GM19463 (cell line): ENCODE results near the gene HELT.

ENCODE experiments used
- ATAC-seq: cut with Tn5 transposase; IDR thresholded peaks from one replicate; pipeline ENCODE4 v1.9.1; 2021; ENCODE audit warnings: mild to moderate bottlenecking, moderate library complexity; ENCODE audit not compliant: unreplicated experiment

HELT gene

DNA sequence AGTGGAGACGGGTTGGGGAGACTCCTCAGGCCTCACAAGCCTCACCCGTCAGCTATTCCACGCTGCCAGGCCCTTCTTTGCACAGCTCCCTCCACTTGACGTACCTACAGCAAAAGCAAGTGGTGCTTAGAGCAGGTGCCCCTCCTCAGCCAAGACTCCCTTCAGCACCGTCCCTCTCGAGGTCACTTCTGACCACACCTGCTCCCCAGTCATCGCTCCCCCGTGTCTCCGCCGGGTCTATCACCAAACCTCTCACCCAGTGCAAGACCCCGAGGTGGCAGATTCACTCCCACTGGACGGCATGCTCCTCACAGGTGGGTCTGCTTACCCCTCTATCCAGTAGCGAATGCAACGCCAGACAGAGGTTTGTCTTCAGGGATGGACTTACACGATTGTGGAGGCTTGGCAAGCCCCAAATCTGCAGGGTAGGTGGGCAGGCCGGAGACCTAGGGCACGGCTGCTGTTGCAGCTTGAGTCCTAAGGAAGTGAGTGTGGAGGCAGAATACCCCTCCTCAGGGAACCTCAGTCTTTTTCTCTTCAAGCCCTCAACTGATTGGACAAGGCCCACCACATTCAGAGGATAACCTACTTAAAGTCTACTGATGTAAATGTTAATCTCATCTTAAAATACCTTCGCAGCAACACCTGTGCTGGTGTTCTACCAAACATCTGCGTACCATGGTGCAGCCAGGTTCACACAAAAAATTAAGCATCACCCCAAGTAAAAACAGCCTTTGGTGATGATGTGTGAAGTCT lies 14.5 kb upstream of the HELT start:
- no peak for ATAC-seq

GRCh38 chr4:185004562-185005218 lies 13.6 kb upstream of the HELT start:
- no peak for ATAC-seq

DNA sequence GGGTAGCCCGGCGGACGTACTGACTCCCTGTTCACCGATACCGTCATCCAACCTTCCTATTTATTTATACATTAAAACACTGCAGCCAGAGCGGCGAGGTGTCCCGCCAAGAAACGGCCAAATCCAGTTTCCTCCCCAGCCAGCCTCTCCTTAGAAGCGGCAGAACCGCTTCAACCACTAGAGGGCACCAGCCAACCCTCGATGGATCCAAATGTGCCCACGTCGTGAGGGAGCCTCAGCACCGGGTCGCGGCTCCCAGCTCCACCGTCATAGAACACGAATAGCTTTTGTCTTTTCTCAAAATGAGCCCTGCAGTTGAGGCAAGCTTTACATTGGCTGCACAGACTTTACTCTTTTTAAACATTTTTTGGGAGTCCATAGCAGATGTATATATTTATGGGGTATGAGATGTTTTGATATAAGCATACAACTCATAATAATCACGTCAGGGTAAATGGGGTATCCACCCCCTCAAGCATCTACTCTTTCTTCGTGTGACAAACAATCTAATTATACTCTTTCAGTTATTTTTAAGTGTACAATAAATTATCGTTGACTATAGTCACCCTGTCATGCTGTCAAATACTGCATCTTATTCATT lies 13.0 kb upstream of the HELT start:
- ATAC-seq, result peak; percentile 86

DNA sequence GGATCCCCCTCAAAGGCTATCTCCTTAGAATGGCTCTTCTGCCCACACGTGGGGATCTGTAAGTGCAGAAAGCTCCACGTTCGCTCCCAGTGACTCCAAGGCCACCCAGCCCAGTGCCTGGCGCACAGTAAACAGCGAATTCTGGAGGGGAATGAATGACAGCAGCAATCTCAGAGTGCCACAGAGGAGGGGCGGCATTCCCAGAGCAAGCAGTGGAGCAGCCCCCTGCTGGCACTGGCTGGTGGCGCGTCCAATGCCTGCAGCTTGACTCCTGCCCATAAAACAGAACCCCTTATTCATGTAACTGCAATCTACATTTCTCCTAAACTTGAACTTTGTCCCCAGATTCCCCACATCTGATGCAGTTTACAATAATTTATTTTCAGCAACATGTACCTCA lies 6.9 kb upstream of the HELT start:
- ATAC-seq, result peak; percentile 47

DNA sequence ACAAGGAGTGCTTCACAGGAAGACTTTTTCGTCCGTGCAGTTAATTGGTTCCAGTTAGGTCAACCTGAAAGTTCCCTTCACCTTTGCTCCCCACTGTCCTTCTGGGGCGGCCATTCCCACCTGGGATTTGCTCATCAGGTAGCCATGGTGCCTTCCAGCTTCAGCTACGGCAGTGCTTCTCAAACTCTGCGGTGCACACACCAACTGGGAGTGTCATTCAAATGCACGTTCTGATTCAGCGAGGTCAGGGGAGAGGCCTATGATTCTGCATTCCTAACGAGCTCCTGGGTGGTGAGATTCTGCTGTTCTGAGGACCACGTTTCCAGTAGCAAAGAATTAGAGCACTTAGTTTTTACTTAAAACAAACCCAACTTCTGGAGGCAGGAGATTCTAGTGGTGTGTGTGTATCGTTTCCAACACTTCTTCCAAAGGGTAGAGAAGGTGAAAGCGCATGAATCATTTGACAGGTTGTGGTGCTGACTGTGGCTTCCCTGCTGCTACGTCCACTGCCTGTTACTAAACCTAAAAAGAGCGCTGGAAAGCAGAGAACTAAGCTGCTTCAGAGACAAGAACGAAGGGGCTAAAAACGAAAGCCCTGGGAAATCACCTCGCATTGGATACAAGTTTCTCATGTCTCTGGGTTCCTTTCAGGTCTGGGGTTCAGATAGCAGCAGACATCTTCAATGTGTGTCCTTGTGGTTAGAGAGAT lies 4.7 kb upstream of the HELT start:
- no peak for ATAC-seq

DNA sequence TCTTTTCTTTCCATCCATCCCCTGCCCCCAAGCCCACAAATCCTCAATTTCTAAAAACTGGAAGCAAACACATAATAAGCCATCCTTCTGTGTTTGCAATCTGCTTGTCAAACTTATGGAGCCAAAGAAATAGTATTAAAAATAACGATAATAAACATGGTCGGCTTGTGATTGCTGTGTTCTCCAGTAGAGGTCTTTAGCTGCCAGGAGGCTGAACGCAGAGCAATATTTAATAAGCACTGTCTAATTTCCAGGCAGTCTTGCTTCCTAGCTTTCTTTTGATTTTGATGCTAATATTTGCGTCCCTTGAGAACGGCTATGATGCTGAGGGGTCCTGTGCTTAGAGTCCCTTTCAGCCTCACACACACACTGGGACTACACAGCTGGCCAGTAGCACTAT lies 3.2 kb upstream of the HELT start:
- ATAC-seq, result no peak

- ATAC-seq, result no peak
Observed at GRCh38 chr4:185016101-185016940, 2.0 kb upstream of the HELT start.

DNA sequence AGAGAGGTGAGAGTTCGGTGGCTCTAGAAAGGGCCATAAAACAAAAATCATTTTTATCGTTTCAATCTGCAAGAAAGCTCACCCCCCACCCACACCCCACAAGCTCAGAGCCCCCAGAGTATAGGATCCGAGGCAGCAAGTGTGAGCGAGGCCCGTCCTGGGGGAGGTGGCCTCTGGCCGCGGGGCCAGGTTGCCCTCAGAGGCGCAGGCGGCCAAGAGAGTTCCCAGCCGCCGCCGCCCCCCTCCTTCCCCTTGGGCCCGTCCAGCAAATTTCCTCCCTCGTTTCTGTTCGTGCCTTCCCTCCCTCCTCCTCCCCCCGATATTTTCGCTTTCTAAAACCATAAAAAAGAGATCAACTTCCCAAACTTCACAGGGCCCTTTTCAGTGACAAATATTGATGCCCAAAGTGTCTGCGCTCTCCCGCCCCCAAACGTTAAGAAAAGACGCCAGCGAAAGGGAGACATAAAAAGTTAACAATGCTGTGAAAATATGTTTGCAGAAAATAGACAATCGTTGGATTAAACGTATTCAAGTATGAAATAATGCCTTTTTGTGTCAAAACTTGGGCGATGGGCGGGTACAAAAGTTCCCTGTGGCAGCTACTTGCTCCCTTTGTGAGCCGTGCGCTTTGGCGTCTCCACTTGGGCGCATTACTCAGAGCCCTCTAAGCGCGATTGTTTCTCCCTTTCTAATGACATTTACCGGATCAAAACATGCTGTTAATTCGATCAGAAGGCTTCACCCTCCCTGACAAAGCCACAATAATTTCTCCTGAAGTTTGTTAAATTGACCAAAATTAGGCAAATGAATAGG lies 1.1 kb upstream of the HELT start:
- no peak for ATAC-seq

DNA sequence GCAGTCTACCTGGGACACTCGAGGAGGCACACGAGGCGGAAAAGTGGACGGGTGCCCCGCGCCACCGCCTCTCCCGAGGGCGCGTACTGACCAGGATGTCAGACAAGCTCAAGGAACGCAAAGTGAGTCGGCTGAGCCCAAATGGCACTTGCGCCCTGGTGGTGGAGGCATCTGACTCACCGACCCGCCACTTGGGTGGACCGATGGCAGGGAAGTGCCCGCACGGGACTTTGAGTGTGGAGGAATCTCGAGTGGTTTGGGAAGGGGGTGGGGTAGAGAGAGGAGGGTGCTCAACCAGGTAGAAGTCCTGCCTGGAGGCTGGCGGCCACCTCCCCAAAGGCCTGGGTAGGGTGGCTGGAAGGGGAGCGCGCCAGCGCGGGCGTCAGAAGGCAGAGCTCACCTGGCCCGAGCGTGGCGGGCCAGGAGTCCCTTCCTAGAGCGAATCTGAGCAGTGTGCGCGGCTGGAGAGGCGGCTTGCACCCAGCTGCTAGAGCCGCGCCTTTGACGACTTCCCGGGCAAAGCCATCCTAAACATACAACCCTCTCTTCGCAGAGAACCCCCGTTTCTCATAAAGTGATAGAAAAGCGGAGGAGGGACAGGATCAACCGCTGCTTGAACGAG lies 655 bp downstream of the HELT start:
- no peak for ATAC-seq

- no peak for ATAC-seq
Observed at GRCh38 chr4:185019456-185020292, 1.4 kb downstream of the HELT start.

DNA sequence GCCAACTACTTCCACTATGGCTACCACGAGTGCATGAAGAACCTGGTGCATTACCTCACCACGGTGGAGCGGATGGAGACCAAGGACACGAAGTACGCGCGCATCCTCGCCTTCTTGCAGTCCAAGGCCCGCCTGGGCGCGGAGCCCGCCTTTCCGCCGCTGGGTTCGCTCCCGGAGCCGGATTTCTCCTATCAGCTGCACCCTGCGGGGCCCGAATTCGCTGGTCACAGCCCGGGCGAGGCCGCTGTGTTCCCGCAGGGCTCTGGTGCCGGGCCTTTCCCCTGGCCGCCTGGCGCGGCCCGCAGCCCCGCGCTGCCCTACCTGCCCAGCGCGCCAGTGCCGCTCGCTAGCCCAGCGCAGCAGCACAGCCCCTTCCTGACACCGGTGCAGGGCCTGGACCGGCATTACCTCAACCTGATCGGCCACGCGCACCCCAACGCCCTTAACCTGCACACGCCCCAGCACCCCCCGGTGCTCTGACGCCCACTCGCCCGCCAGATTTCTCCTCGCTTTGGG lies 2.1 kb downstream of the HELT start:
- no peak for ATAC-seq

GRCh38 chr4:185020863-185021761 lies 2.8 kb downstream of the HELT start:
- ATAC-seq, result no peak

DNA sequence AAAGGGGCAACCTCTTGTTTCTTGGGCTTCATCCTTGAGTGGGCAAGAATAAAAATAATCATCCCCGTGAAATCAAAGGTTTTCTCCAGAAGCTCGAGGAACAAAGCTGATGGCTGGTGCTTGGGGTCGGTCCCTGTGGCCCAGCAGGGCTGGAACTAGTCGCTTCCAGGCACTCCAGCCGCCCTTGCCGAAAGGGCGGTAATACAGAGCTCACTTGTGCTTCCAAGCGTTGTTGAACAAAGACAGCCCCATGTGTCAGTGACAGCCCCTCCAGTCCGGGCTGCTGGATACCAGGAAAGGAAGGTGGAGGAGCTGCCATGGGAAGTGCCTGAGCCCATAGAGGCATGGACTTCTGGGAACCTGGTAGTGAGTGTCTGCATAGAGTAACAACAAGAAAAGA lies 5.2 kb downstream of the HELT start:
- no peak for ATAC-seq

- no peak for ATAC-seq
Observed at GRCh38 chr4:185028625-185029024, 10.3 kb downstream of the HELT start.

- ATAC-seq, result no peak
Observed at GRCh38 chr4:185031611-185032010, 13.3 kb downstream of the HELT start.

- no peak for ATAC-seq
Observed at GRCh38 chr4:185033072-185033471, 14.8 kb downstream of the HELT start.

- ATAC-seq, result no peak
Observed at GRCh38 chr4:185033950-185034349, 15.7 kb downstream of the HELT start.
